ES-I3 (cell line): ENCODE data around the gene PDXK.
"Not testable (repeated sequence)": the region's sequence is repeated elsewhere in the genome, so short reads cannot be mapped to it uniquely, and the experiment has no call there.

Experiments used
- H3K36me3 ChIP-seq: 2 replicates; pipeline ENCODE4 v1.6.1; 2013; ENCODE audit warnings: mild to moderate bottlenecking, low read length, control low read depth, moderate library complexity; ENCODE audit not compliant: insufficient read depth
- H3K4me1 ChIP-seq: 2 replicates; pipeline ENCODE4 v1.6.1; 2013; ENCODE audit warnings: mild to moderate bottlenecking, control low read depth, low read length; ENCODE audit not compliant: insufficient read depth
- H3K9ac ChIP-seq: 2 replicates; pipeline ENCODE4 v1.6.1; 2013; ENCODE audit warnings: low read depth, mild to moderate bottlenecking, low read length, moderate library complexity
- H3K9me3 ChIP-seq: 2 replicates; pipeline ENCODE4 v1.6.1; 2013; ENCODE audit warnings: mild to moderate bottlenecking, low read length, moderate library complexity; ENCODE audit not compliant: control insufficient read depth, insufficient read depth

PDXK gene

DNA sequence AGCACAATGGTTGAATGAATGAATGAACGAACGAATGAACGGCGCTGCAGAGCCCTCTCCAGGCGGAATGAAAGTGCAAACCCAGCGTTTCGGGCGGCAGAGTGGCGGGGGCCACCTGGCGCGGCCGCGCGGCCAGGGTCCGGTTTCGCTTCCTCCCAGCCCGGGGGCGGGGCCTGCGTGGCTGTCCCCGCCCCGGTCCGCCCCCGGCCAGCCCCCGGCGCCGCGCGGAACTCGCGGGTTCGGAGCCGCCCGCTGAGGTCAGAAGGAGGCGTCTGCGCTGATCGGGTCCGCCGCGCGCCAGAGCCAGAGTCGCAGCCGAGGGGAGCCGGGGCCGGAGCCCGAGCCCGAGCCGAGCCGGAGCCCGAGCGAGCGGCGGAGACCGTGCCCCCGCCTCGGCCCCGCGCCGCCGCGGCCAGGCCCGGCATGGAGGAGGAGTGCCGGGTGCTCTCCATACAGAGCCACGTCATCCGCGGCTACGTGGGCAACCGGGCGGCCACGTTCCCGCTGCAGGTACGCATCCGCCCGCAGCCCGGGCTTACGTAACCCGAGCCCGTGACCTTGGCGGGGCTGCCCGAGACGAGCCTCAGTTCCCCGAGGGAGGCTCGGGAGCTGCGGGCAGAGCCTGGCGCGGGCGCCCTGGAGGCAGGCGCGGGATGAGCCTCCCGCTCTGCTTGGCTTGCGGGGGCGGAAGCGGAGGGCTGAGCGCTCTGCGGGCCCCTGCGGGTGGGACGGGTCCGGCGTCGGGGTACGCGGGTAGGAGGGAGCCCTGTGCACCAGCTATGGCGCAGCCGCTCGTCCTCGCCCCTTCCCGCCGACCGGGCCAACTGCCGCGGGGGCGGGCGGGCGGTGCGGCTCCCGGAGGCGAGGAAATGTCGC, at the start of gene PDXK:
Gene PDXK (plus strand): TSS at position 258 of the 876 bp plus-strand sequence. CDS start 166 bp downstream, at position 424.
- Histone ChIP-seq H3K9ac (peak within 1 kb of the TSS; percentile 95), H3K4me1 (peaks cover 8% of the 10 kb centered on the region)

DNA sequence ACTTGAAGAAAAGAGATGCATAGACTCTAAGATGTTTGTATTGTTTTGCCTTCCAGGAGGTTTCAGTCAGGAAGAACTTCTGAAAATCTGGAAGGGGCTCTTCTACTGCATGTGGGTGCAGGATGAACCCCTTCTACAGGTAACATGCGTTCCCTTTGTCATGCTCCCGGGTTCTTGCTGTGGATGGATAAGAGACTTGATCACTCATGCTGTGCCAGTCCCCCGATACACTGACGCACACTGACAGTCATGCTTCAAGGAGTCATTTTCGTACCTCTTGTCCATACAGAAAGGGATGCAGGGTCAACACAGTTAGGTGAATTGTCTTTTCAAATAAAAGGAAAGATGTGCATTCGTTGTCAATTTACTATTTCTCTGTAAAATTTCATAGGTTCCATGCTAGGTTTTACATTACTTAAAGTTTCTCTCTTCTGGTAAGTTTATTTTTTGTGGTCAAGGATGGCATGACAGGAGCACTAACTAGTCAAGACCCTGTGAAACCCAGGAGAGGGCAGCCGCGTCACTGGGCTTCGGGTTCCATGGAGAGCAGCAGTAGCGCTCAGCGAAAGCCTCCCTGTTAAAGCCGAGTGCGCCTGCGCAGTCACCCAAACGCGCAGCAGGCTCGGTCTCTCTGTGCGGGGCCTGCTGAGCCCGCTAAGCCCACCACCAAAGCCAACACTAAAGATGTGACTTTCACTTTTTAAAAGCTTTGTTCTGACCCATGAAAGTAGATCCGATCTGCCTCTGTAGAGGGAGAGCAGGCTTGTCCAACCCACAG, 48.9 kb upstream of the PDXK start:
- Histone ChIP-seq H3K9ac (no peak overlapping the region), H3K36me3 (peaks cover 23% of the 10 kb centered on the region), H3K9me3 (no peaks in the 10 kb centered on the region), H3K4me1 (no peaks in the 10 kb centered on the region)

More for the DNA sequence above, at the start of gene PDXK:
- H3K9me3 ChIP-seq: no peaks in the 10 kb centered on the region
- peaks cover 3% of the 10 kb centered on the region; the same call in 1 of the 2 replicates for H3K36me3 ChIP-seq

DNA sequence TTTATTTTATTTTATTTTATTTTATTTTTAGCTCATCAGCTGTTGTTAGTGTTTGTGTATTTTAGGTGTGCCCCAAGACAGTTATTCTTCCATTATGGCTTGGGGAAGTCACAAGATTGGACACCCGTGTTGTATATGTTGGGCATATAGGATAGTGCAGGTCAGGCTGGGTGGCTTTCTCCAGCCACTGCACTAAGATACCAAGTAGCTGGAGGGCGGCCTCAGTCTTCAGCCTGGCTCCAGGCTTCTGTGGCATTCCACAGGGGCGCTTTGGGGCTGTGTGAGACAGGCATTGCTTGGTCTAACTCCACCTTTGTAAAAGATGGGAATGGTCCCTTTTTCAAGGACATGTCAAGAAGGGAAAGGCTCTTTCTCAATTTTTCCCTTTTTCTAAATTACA, 43.1 kb upstream of the PDXK start:
- Histone ChIP-seq H3K4me1 (no peaks in the 10 kb centered on the region), H3K36me3 (peaks cover 27% of the 10 kb centered on the region), H3K9ac (no peak overlapping the region), H3K9me3 (no peaks in the 10 kb centered on the region)

DNA sequence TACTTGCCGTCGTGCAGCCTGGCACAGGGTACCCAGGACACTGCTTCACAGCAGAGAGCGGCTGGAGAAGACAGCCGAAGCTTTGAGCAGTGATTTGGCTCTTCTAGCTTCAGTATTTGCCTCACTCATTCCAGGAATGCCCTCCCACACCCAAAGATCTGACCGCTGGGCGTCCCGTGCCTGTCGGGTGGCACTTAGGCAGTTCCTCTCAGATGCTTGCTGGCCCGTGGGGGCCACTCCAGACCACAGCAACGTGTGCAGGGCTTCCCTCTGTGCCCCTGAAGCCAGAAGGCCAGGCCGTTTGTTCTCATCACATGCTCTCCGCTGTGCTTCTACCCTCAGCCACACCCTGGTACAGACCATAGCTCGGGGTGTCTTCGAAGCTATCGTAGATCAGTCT, 42.5 kb upstream of the PDXK start:
- no peaks in the 10 kb centered on the region for H3K9me3 ChIP-seq
- no peak overlapping the region for H3K9ac ChIP-seq
- H3K4me1 ChIP-seq: no peaks in the 10 kb centered on the region
- H3K36me3 ChIP-seq: peaks cover 23% of the 10 kb centered on the region

DNA sequence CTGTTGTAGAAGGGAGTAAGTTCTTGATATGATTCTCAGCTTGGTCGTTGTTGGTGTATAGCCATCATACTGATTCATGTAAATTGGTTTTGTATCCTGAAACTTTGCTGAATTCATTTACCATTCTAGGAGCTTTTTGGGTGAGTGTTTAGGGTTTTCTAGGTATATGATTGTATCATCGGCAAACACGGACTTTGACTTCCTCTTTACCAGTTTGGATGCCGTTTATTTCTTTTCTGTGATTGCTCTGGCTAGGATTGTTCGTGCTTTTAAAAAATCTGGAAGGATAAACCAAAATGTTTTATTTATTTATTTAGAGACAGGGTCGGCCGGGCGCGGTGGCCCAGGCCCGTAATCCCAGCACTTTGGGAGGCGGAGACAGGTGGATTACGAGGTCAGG, 39.0 kb upstream of the PDXK start:
- no peaks in the 10 kb centered on the region for H3K4me1 ChIP-seq
- no peak overlapping the region for H3K9ac ChIP-seq
- peaks cover 31% of the 10 kb centered on the region for H3K36me3 ChIP-seq
- no peaks in the 10 kb centered on the region for H3K9me3 ChIP-seq

DNA sequence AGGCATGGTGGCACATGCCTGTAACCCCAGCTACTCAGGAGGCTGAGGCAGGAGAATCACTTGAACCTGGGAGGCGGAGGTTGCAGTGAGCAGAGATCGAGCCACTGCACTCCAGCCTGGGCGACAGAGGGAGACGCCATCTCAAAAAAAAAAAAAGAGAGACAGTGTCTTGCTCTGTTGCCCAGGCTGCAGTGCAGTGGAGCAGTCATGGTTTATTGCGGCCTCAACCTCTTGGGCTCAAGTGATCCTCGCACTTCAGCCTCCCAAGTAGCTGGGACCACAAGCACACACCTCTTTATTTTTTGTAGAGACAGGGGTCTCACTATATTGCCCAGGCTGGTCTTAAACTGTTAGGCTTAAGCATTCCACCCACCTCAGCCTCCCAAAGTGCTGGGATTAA, 38.5 kb upstream of the PDXK start:
- not testable (repeated sequence) for H3K9ac ChIP-seq, H3K4me1 ChIP-seq, H3K9me3 ChIP-seq
- H3K36me3 ChIP-seq: peaks cover 36% of the 10 kb centered on the region

DNA sequence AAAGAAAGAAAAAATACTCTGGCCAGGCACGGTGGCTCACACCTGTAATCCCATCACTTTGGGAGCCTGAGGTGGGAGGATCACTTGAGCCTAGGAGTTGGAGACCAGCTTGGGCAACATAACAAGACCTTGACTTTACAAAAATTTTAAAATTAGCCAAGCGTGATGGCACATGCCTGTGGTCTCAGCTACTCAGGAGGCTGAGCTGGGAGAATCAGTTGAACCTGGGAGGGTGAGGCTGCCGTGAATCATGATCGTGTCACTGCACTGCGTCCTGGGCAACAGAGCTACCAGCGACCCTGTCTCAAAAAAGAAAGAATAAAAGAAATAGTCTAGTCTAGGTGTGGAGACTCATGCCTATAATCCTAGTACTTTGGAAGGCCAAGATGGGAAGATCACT, 37.3 kb upstream of the PDXK start:
- Histone ChIP-seq H3K9me3 (no peaks in the 10 kb centered on the region), H3K9ac (no peak overlapping the region), H3K4me1 (no peaks in the 10 kb centered on the region), H3K36me3 (peaks cover 40% of the 10 kb centered on the region)

DNA sequence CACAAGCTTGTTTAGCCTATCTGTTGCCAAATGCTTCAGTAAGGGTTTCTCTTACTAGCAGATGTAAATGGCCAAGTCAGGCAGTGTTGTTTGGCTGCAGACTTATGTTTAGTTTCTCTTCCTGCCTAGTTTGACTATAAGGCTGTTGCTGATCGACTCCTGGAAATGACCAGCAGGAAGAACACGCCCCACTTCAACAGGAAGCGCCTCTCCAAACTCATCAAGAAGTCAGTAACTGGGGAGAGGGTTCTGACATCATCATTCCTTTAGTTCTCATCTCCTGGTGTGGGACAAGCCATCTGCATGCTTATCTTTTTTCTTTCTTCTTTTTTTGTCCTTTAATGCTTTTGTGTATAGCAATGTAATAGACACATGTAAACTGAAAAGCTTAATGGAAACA, 34.5 kb upstream of the PDXK start:
- no peaks in the 10 kb centered on the region for H3K4me1 ChIP-seq

DNA sequence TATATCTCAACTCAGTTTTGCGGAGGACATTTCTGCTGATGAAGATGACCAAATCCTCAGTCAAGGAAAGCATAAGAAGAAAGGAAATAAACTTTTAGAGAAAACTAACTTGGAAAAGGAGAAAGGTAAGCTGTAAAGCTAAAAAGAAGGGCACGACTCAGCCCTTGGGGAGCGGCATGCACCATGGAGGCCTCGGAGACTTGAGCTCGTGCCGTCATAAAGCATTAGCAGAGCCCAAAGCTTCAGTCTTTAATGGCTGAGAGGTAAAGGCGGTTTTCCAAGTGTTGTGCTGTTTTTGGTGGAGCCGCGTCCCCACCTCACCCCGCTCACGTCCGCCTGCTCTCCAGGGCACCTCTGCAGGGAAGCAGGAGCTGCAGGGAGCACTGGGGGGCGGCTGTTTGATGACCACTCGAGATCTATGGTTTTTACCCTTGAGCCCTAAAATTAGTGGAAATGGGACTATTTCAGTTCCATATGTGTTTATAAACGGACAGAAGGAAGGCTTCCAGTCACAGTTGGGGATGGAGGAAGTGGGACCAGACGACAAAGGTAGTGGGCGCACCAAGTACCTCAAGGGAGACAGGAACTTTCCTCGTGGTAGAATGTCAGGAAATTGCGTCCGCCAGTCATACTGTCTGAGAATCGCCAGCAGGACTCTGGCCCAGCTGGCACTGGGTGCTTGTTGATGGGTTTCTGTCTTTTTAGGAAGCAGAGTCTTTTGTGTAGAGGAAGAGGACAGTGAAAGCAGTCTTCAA, 31.9 kb upstream of the PDXK start:
- Histone ChIP-seq H3K36me3 (peaks cover 50% of the 10 kb centered on the region), H3K4me1 (no peaks in the 10 kb centered on the region), H3K9ac (no peak overlapping the region), H3K9me3 (no peaks in the 10 kb centered on the region)

More for the DNA sequence above, 34.5 kb upstream of the PDXK start:
- H3K9ac ChIP-seq: no peak overlapping the region
- peaks cover 48% of the 10 kb centered on the region for H3K36me3 ChIP-seq
- H3K9me3 ChIP-seq: no peaks in the 10 kb centered on the region

DNA sequence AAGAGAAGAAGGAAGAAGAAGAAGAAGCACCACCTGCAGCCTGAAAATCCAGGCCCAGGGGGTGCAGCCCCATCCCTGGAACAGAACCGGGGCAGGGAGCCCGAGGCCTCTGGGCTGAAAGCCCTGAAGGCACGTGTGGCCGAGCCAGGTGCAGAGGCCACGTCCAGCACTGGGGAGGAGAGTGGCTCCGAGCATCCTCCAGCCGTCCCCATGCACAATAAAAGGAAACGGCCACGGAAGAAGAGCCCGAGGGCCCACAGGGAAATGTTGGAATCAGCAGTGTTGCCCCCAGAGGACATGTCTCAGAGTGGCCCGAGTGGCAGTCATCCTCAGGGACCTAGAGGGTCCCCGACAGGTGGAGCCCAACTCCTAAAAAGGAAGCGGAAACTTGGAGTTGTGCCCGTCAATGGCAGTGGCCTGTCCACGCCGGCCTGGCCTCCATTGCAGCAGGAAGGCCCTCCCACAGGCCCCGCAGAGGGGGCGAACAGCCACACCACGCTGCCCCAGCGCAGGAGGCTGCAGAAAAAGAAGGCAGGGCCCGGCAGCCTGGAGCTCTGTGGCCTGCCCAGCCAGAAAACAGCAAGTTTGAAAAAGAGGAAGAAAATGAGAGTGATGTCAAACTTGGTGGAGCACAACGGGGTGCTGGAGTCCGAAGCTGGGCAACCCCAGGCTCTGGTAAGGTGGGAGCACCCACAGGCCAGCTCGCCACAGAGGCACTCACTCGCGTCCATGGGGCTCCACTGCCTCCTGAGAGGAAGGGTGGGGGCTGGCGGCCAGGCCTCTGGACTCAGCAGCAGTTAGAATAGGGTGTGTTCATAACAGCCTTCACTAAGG, 31.1 kb upstream of the PDXK start:
- H3K4me1 ChIP-seq: no peaks in the 10 kb centered on the region
- peaks cover 46% of the 10 kb centered on the region for H3K36me3 ChIP-seq
- no peak overlapping the region for H3K9ac ChIP-seq
- no peaks in the 10 kb centered on the region for H3K9me3 ChIP-seq

DNA sequence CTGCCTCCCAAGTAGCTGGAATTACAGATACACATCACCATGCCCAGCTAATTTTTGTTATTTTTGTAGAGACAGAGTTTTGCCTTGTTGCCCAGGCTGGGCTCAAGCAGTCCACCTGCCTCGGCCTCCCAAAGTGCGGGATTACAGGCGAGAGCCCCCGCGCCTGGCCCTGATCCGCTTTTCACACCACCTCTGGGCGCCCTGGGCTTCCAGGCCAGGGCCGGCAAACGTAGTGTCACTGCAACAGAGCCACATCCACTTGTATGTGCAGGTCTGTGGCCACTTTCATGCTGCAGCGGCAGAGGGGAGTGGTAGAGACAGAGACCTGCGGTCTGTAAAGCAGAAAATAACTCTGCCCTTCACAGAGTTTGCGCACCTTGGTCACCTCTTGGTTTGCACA, 30.0 kb upstream of the PDXK start:
- Histone ChIP-seq H3K9ac (no peak overlapping the region), H3K36me3 (peaks cover 42% of the 10 kb centered on the region), H3K4me1 (no peaks in the 10 kb centered on the region), H3K9me3 (no peaks in the 10 kb centered on the region)

DNA sequence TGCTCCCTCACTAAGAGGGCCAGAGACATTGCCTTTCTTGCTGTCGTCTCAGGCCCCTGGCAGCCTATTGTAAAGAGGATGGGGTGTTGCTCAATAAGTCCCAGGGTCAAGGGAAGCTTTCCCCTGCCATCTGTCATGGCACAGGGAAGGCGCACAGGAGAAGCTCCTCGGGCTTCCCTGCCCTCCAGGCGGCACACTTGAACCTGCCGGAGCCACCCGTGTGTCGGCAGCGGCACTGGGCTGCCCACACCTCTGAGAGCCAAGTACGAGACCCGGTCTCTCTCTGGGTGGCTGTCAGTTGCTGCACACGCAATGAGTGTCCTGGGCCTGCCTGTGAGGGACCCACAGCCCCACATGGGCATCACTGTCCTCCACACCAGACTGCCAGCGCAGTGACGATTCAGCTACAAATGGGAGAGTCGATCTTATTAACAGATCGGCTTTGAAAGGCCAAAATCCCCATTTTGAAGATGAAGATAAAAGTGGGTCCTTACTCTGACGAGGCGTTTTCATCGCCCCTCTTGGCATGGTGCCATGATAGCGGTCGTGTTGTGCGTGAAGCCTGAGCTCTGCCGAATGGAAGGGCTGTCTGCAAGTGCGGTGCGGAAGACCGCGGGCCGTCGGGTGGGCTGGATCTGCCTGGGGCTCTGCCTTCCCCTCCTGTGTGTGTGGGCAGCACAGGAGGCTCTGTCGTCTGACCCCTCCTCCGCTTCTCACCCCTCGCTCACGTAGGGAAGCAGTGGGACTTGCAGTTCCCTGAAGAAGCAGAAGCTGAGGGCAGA, 29.2 kb upstream of the PDXK start:
- H3K9me3 ChIP-seq: no peaks in the 10 kb centered on the region
- H3K36me3 ChIP-seq: peaks cover 42% of the 10 kb centered on the region
- H3K9ac ChIP-seq: no peak overlapping the region
- no peaks in the 10 kb centered on the region for H3K4me1 ChIP-seq

DNA sequence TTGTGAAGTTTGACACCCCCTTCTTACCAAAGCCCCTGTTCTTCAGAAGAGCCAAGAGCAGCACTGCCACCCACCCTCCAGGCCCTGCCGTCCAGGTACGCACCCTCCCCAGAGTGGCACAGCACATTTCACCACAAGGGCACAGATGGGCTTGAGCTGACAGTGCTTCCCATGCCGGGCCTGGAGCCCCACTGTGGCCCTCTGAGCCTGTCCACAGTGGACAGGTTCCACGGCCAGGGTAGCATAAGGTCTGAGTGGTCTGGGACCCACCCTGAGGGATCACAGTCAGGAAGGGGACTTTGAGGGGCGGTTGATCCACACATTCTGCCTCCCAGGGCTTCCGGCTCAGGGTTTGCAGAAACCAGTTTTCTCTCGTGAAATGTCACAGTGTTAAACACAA, 28.6 kb upstream of the PDXK start:
- H3K9me3 ChIP-seq: no peaks in the 10 kb centered on the region
- H3K9ac ChIP-seq: no peak overlapping the region
- peaks cover 37% of the 10 kb centered on the region for H3K36me3 ChIP-seq
- H3K4me1 ChIP-seq: no peaks in the 10 kb centered on the region
